PFSK-1 (cell line): ENCODE results near the gene TMPRSS11A.

Experiments
- POLR2AphosphoS5 ChIP-seq: IDR thresholded peaks from 2 replicates; pipeline ENCODE4 v1.6.1; 2012; ENCODE audit warnings: low read depth, mild to moderate bottlenecking, control low read depth, low read length, moderate library complexity
- SIN3A ChIP-seq: IDR thresholded peaks from 2 replicates; pipeline ENCODE4 v1.6.1; 2012; ENCODE audit warnings: mild to moderate bottlenecking, low read length, moderate library complexity, borderline replicate concordance; ENCODE audit not compliant: insufficient read depth
- TAF1 ChIP-seq: IDR thresholded peaks from 2 replicates; pipeline ENCODE4 v1.6.1; 2012; ENCODE audit warnings: low read length, control low read depth, borderline replicate concordance; ENCODE audit not compliant: insufficient read depth
- TF ChIP-seq, protein P1 (sequence below), 2 experiments: IDR thresholded peaks; 2 replicates each; pipeline versions ENCODE4 v1.6.1 to v1.8.0; 2011 to 2012; ENCODE audit warnings: low read depth in 2 of 2, low read length in 2 of 2, control low read depth in 1 of 2, inconsistent platforms in 1 of 2, mild to moderate bottlenecking in 1 of 2, moderate library complexity in 1 of 2; ENCODE audit not compliant: insufficient read depth in 1 of 2

DNA sequence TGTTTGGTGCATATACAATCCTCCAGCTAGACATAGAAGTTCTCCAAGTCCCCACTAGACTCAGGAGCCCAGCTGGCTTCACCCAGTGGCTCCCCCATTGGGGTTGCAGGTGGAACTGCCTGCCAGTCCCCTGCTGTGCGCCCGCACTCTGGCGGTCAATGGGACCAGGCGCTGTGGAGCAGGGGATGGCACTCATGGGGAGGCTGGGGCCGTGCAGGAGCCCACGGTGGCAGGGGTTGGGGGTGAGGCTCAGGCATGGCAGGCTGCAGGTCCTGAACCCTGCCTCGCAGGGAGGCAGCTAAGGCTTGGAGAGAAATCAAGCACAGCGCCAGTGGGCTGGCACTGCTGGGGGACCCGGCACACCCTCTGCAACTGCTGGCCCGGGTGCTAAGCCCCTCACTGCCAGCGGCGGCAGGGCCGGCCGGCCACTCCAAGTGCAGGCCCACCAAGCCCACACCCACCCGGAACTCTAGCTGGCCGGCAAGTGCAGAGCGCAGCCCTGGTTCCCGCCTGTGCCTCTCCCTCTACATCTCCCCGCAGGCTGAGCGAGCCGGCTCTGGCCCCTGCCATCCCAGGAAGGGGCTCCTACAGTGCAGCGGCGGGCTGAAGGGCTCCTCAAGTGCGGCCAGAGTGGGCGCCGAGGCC is 66.8 kb downstream of the TMPRSS11A start:
- TF ChIP-seq POLR2AphosphoS5, result no peak
- TF ChIP-seq TAF1, result no peak
- TF ChIP-seq SIN3A, result no peak
- TF ChIP-seq, protein P1, sequence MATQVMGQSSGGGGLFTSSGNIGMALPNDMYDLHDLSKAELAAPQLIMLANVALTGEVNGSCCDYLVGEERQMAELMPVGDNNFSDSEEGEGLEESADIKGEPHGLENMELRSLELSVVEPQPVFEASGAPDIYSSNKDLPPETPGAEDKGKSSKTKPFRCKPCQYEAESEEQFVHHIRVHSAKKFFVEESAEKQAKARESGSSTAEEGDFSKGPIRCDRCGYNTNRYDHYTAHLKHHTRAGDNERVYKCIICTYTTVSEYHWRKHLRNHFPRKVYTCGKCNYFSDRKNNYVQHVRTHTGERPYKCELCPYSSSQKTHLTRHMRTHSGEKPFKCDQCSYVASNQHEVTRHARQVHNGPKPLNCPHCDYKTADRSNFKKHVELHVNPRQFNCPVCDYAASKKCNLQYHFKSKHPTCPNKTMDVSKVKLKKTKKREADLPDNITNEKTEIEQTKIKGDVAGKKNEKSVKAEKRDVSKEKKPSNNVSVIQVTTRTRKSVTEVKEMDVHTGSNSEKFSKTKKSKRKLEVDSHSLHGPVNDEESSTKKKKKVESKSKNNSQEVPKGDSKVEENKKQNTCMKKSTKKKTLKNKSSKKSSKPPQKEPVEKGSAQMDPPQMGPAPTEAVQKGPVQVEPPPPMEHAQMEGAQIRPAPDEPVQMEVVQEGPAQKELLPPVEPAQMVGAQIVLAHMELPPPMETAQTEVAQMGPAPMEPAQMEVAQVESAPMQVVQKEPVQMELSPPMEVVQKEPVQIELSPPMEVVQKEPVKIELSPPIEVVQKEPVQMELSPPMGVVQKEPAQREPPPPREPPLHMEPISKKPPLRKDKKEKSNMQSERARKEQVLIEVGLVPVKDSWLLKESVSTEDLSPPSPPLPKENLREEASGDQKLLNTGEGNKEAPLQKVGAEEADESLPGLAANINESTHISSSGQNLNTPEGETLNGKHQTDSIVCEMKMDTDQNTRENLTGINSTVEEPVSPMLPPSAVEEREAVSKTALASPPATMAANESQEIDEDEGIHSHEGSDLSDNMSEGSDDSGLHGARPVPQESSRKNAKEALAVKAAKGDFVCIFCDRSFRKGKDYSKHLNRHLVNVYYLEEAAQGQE (IDR thresholded peaks at IDR 0.05; ENCODE audit: insufficient read depth in 1 of 2, low read depth in 2 of 2, low read length in 2 of 2), result no peak
